Liver (tissue), 9 donors: ENCODE measurements around the gene GIMAP5. TPM values are rescaled to one million over a fixed set of nuclear protein-coding genes. Genes with fewer than 3 reads are reported as not detected.
A peak's percentile ranks its signal among the peaks of the same experiment; 100 is the strongest.

ENCODE experiments used
- DNase-seq: peaks from one replicate; pipeline ENCODE4 v3.0.0-alpha.2; 2017; ENCODE audit warnings: low spot score
- H3K27ac ChIP-seq, 2 donors: one replicate each; pipeline ENCODE4 v1.7.0; 2013; ENCODE audit warnings: inconsistent platforms in 2 of 2, low read length in 2 of 2, control low read depth in 1 of 2, low read depth in 1 of 2, mild to moderate bottlenecking in 1 of 2
- H3K27me3 ChIP-seq, 4 donors: one replicate each; pipeline versions ENCODE4 v1.6.1 to v1.7.0; 2013; ENCODE audit warnings: low read length in 3 of 4, inconsistent platforms in 1 of 4, mild to moderate bottlenecking in 1 of 4, moderate library complexity in 1 of 4; ENCODE audit not compliant: control insufficient read depth in 4 of 4, insufficient read depth in 4 of 4
- H3K36me3 ChIP-seq, 4 donors: one replicate each; pipeline versions ENCODE4 v1.6.1 to v1.7.0; 2013; ENCODE audit warnings: low read length in 3 of 4, mild to moderate bottlenecking in 3 of 4, low read depth in 1 of 4, moderate library complexity in 1 of 4; ENCODE audit not compliant: control insufficient read depth in 4 of 4, insufficient read depth in 3 of 4
- H3K4me1 ChIP-seq, 4 donors: one replicate each; pipeline versions ENCODE4 v1.6.1 to v1.7.0; 2013; ENCODE audit warnings: low read length in 3 of 4, mild to moderate bottlenecking in 3 of 4, moderate library complexity in 1 of 4; ENCODE audit not compliant: control insufficient read depth in 4 of 4, insufficient read depth in 4 of 4
- H3K4me3 ChIP-seq, 3 donors: one replicate each; pipeline versions ENCODE4 v1.6.1 to v1.7.0; 2013; ENCODE audit warnings: low read length in 3 of 3, control low read depth in 1 of 3, low read depth in 1 of 3, mild to moderate bottlenecking in 1 of 3
- H3K9ac ChIP-seq, 2 donors: one replicate each; pipeline ENCODE4 v1.7.0; 2013; ENCODE audit warnings: low read length in 2 of 2, mild to moderate bottlenecking in 2 of 2, moderate library complexity in 2 of 2, control low read depth in 1 of 2, low read depth in 1 of 2
- H3K9me3 ChIP-seq, 4 donors: one replicate each; pipeline versions ENCODE4 v1.6.1 to v1.7.0; 2013; ENCODE audit warnings: low read length in 3 of 4; ENCODE audit not compliant: control insufficient read depth in 4 of 4
- EGR1 ChIP-seq, 2 donors: IDR thresholded peaks; 2 replicates each; pipeline ENCODE4 v1.6.1; 2016 to 2018; ENCODE audit warnings: antibody characterized with exemption in 2 of 2, low read depth in 2 of 2
- FOXA2 ChIP-seq: IDR thresholded peaks from 2 replicates; pipeline ENCODE4 v1.6.1; 2016; ENCODE audit warnings: antibody characterized with exemption
- HNF4G ChIP-seq: IDR thresholded peaks from 2 replicates; pipeline ENCODE4 v1.6.1; 2016; ENCODE audit warnings: antibody characterized with exemption
- NR2F2 ChIP-seq: IDR thresholded peaks from 2 replicates; pipeline ENCODE4 v1.6.1; 2016; ENCODE audit warnings: antibody characterized with exemption
- RAD21 ChIP-seq, 2 donors: IDR thresholded peaks; 2 replicates each; pipeline ENCODE4 v1.6.1; 2016; ENCODE audit warnings: antibody characterized with exemption in 2 of 2, mild to moderate bottlenecking in 2 of 2
- SP1 ChIP-seq: IDR thresholded peaks from 2 replicates; pipeline ENCODE4 v1.6.1; 2018; ENCODE audit warnings: antibody characterized with exemption, mild to moderate bottlenecking
- TAF1 ChIP-seq: conservative IDR thresholded peaks from 2 replicates; pipeline ENCODE4 v1.6.1; 2016; ENCODE audit warnings: antibody characterized with exemption, mild to moderate bottlenecking
- YY1 ChIP-seq: IDR thresholded peaks from 2 replicates; pipeline ENCODE4 v1.6.1; 2016; ENCODE audit warnings: antibody characterized with exemption, mild to moderate bottlenecking
- polyA plus RNA-seq, 2 donors: library from polyadenylated mRNA; stranded (reverse) in 1 of 2; unstranded in 1 of 2; fragments of 200-250 nt in 1 of 2; fragments of >200 nt in 1 of 2; fragmentation: Nextera tagmentation in 1 of 2; extraction: Ambion mirVana in 1 of 2; gene quantifications; one replicate each; pipeline versions ENCODE4 v1.2.1 to v1.2.3, GENCODE V29; 2013 to 2015
- total RNA-seq, 2 donors: library from RNA; depleted of rRNA; stranded (reverse); fragments of >200 nt; gene quantifications; one replicate each; pipeline ENCODE4 v1.2.3, GENCODE V29; 2014
- TF ChIP-seq, protein P1 (sequence below): IDR thresholded peaks from 2 replicates; pipeline ENCODE4 v1.6.1; 2016; ENCODE audit warnings: antibody characterized with exemption, mild to moderate bottlenecking
- TF ChIP-seq, protein P2 (sequence below): IDR thresholded peaks from 2 replicates; pipeline ENCODE4 v1.6.1; 2016; ENCODE audit warnings: antibody characterized with exemption
- TF ChIP-seq, protein P3 (sequence below): fragments of 150-350 bp; IDR thresholded peaks from 2 replicates; pipeline ENCODE4 v1.5.1; 2017; ENCODE audit warnings: improper control_type of control experiment, low read depth, low read length; ENCODE audit not compliant: missing input control
- donor health status: healthy.
- donor health status: healthy.
- donor health status: healthy.
- donor health status: healthy.
- donor health status: healthy.

GIMAP5 gene
- total and polyA plus RNA-seq, 4 donors: 9.7 to 20.6 (median 12.1) TPM

DNA sequence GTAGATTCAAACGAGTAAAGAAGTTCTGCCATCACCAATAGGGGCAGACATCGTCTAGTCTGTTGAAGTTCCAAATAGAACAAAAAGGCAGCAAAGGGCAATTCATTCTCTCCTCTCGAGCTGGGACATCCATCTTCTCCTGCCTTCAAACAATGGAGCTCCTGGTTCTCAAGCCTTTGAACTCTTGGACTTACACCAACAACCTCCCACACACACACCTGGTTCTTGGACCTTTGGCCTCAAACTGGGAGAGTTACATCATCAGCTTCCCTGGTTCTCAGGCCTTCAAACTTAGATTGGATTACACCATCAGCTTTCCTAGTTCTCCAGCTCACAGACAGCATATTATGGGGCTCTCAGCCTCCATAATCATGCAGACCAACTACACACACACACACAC is 9.8 kb upstream of the GIMAP5 start (continued):
- TF ChIP-seq, protein P1, sequence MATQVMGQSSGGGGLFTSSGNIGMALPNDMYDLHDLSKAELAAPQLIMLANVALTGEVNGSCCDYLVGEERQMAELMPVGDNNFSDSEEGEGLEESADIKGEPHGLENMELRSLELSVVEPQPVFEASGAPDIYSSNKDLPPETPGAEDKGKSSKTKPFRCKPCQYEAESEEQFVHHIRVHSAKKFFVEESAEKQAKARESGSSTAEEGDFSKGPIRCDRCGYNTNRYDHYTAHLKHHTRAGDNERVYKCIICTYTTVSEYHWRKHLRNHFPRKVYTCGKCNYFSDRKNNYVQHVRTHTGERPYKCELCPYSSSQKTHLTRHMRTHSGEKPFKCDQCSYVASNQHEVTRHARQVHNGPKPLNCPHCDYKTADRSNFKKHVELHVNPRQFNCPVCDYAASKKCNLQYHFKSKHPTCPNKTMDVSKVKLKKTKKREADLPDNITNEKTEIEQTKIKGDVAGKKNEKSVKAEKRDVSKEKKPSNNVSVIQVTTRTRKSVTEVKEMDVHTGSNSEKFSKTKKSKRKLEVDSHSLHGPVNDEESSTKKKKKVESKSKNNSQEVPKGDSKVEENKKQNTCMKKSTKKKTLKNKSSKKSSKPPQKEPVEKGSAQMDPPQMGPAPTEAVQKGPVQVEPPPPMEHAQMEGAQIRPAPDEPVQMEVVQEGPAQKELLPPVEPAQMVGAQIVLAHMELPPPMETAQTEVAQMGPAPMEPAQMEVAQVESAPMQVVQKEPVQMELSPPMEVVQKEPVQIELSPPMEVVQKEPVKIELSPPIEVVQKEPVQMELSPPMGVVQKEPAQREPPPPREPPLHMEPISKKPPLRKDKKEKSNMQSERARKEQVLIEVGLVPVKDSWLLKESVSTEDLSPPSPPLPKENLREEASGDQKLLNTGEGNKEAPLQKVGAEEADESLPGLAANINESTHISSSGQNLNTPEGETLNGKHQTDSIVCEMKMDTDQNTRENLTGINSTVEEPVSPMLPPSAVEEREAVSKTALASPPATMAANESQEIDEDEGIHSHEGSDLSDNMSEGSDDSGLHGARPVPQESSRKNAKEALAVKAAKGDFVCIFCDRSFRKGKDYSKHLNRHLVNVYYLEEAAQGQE: peak; percentile 60
- peak; percentile 99 for TF ChIP-seq HNF4G

DNA sequence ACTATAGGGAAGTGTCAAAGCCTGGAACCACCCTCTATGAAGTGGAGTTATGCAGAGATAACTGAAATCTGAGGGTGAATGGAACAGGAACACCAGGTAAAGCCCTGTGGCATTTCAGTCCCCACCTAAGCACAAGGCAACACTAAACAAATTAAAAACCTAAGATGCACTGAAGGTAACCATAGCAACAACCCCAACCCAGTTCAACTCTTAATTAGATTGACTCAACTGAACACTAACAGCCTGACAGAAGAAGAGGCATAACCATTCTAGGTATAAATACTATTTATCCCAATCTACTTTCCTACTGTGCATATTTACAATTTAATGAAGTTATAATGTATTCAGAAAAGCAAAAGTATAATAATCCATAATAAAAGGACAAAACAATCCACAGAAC is 9.2 kb upstream of the GIMAP5 start:
- Histone ChIP-seq H3K9me3 (no peaks in the 10 kb centered on the region), H3K27ac (peak overlapping the region; percentile 37 to 49), H3K27me3 (no peaks in the 10 kb centered on the region), H3K4me1 (peaks cover 3 to 30% (median 25%) of the 10 kb centered on the region in 4 donors), H3K4me3 (no peak overlapping the region), H3K9ac (no peak overlapping the region), H3K36me3 (no peaks in the 10 kb centered on the region)
- no peak for DNase-seq
- TF ChIP-seq, protein P2, sequence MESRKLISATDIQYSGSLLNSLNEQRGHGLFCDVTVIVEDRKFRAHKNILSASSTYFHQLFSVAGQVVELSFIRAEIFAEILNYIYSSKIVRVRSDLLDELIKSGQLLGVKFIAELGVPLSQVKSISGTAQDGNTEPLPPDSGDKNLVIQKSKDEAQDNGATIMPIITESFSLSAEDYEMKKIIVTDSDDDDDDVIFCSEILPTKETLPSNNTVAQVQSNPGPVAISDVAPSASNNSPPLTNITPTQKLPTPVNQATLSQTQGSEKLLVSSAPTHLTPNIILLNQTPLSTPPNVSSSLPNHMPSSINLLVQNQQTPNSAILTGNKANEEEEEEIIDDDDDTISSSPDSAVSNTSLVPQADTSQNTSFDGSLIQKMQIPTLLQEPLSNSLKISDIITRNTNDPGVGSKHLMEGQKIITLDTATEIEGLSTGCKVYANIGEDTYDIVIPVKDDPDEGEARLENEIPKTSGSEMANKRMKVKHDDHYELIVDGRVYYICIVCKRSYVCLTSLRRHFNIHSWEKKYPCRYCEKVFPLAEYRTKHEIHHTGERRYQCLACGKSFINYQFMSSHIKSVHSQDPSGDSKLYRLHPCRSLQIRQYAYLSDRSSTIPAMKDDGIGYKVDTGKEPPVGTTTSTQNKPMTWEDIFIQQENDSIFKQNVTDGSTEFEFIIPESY: no peak
- no peak for TF ChIP-seq EGR1 (IDR thresholded peaks at IDR 0.05; ENCODE audit: low read depth in 2 of 2)
- no peak for TF ChIP-seq TAF1
- no peak for TF ChIP-seq YY1
- no peak for TF ChIP-seq SP1
- no peak for TF ChIP-seq FOXA2
- TF ChIP-seq NR2F2: no peak
- no peak for TF ChIP-seq RAD21 (IDR thresholded peaks at IDR 0.05)
- TF ChIP-seq, protein P1: no peak
- TF ChIP-seq, protein P3, sequence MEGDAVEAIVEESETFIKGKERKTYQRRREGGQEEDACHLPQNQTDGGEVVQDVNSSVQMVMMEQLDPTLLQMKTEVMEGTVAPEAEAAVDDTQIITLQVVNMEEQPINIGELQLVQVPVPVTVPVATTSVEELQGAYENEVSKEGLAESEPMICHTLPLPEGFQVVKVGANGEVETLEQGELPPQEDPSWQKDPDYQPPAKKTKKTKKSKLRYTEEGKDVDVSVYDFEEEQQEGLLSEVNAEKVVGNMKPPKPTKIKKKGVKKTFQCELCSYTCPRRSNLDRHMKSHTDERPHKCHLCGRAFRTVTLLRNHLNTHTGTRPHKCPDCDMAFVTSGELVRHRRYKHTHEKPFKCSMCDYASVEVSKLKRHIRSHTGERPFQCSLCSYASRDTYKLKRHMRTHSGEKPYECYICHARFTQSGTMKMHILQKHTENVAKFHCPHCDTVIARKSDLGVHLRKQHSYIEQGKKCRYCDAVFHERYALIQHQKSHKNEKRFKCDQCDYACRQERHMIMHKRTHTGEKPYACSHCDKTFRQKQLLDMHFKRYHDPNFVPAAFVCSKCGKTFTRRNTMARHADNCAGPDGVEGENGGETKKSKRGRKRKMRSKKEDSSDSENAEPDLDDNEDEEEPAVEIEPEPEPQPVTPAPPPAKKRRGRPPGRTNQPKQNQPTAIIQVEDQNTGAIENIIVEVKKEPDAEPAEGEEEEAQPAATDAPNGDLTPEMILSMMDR: no peak
